Testis (tissue), 2 donors: ENCODE data around the gene MED16.
"Not testable (repeated sequence)": the region's sequence is repeated elsewhere in the genome, so short reads cannot be mapped to it uniquely, and the experiment has no call there.

ENCODE experiments used
- POLR2A ChIP-seq: fragments of 450-650 bp; IDR thresholded peaks from one replicate; pipeline ENCODE4 v1.6.1; 2017; ENCODE audit warnings: antibody characterized with exemption, mild to moderate bottlenecking, moderate library complexity
- TF ChIP-seq, protein P1 (sequence below), 3 experiments: fragments of 450-650 bp in 2 of 3; fragments of 200-600 bp in 1 of 3; sonication (generic) in 1 of 3; IDR thresholded peaks; one replicate each; pipeline ENCODE4 v1.5.1; 2016 to 2019; ENCODE audit warnings: antibody characterized with exemption in 3 of 3, mild to moderate bottlenecking in 2 of 3, moderate library complexity in 1 of 3

DNA sequence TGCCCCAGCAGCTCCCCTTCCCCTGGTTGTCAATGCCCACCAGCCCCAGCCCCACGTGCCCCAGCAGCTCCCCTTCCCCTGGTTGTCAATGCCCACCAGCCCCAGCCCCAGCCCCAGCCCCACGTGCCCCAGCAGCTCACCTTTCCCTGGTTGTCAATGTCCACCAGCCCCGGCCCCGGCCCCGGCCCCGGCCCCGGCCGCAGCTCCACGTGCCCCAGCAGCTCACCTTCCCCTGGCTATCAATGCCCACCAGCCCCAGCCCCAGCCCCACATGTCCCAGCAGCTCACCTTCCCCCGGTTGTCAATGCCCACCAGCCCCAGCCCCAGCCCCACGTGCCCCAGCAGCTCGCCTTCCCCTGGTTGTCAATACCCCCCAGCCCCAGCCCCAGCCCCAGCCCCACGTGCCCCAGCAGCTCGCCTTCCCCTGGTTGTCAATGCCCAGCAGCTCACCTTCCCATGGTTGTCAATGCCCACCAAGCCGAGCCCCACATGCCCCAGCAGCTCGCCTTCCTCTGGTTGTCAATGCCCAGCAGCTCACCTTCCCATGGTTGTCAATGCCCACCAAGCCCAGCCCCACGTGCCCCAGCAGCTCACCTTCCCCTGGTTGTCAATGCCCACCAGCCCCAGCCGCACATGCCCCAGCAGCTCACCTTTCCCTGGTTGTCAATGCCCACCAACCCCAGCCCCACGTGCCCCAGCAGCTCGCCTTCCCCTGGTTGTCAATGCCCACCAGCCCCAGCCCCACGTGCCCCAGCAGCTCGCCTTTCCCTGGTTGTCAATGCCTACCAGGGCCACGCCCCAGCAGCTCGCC, 14.0 kb downstream of the MED16 start:
- TF ChIP-seq, protein P1, sequence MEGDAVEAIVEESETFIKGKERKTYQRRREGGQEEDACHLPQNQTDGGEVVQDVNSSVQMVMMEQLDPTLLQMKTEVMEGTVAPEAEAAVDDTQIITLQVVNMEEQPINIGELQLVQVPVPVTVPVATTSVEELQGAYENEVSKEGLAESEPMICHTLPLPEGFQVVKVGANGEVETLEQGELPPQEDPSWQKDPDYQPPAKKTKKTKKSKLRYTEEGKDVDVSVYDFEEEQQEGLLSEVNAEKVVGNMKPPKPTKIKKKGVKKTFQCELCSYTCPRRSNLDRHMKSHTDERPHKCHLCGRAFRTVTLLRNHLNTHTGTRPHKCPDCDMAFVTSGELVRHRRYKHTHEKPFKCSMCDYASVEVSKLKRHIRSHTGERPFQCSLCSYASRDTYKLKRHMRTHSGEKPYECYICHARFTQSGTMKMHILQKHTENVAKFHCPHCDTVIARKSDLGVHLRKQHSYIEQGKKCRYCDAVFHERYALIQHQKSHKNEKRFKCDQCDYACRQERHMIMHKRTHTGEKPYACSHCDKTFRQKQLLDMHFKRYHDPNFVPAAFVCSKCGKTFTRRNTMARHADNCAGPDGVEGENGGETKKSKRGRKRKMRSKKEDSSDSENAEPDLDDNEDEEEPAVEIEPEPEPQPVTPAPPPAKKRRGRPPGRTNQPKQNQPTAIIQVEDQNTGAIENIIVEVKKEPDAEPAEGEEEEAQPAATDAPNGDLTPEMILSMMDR (IDR thresholded peaks at IDR 0.05), result not testable (repeated sequence)
- TF ChIP-seq POLR2A, result not testable (repeated sequence)
